SK-N-SH (cell line): Measurements from ENCODE around the gene PRXL2B. TPM values are rescaled to one million over a fixed set of nuclear protein-coding genes. Genes with fewer than 3 reads are reported as not detected.
"Not testable (repeated sequence)": the region's sequence is repeated elsewhere in the genome, so short reads cannot be mapped to it uniquely, and the experiment has no call there.

Experiments
- CTCF ChIA-PET: fragments of 300-600, 350-600 bp; formaldehyde crosslinking; extraction: SDS; loops from one replicate; lab custom pipeline; 2021; lab: Yijun Ruan, JAX
- POLR2A ChIA-PET: fragments of 350-600 bp; sonication (Branson Sonifier 250); formaldehyde crosslinking; extraction: SDS; loops from one replicate; lab custom pipeline; 2020; ENCODE audit warnings: antibody characterized with exemption, inconsistent platforms; lab: Yijun Ruan, JAX
- DNase-seq: peaks from one replicate; pipeline ENCODE4 v3.0.0; 2012
- H2AFZ ChIP-seq: fragments of 200-600 bp; sonication (generic); 2 replicates; pipeline ENCODE4 v1.8.1; 2016; ENCODE audit warnings: antibody characterized with exemption, mild to moderate bottlenecking, low read depth
- H3F3A ChIP-seq: fragments of 200-600 bp; sonication (generic); replicated peaks from 2 replicates; pipeline ENCODE3; 2016; ENCODE audit warnings: antibody characterized with exemption, mild to moderate bottlenecking; ENCODE audit not compliant: insufficient read depth
- H3K27ac ChIP-seq, 2 experiments: fragments of 200-500 bp in 1 of 2; fragments of 200-600 bp in 1 of 2; sonication (Bioruptor generic) in 1 of 2; sonication (generic), shearing (Covaris generic) in 1 of 2; 2 replicates each; pipeline versions ENCODE4 v1.5.1 to v1.6.1; 2014 to 2016; ENCODE audit warnings: low read depth in 2 of 2, inconsistent platforms in 1 of 2, low read length in 1 of 2, mild to moderate bottlenecking in 1 of 2, mixed read lengths in 1 of 2
- H3K27me3 ChIP-seq: fragments of 200-600 bp; sonication (generic), shearing (Covaris generic); 2 replicates; pipeline ENCODE4 v1.6.1; 2016; ENCODE audit warnings: mixed run types; ENCODE audit not compliant: insufficient read depth
- H3K36me3 ChIP-seq, 2 experiments: fragments of 200-500 bp in 1 of 2; fragments of 200-600 bp in 1 of 2; sonication (Bioruptor generic) in 1 of 2; sonication (generic) in 1 of 2; replicated peaks in 1 of 2; 2 replicates each; pipeline versions ENCODE3 to v1.5.1; 2014 to 2016; ENCODE audit warnings: low read length in 1 of 2, mild to moderate bottlenecking in 1 of 2; ENCODE audit not compliant: insufficient read depth in 2 of 2, control insufficient read depth in 1 of 2
- H3K4me1 ChIP-seq, 2 experiments: fragments of 200-500 bp in 1 of 2; fragments of 200-600 bp in 1 of 2; sonication (Bioruptor generic) in 1 of 2; sonication (generic), shearing (Covaris generic) in 1 of 2; 2 replicates each; pipeline versions ENCODE4 v1.5.1 to v1.6.1; 2014 to 2016; ENCODE audit warnings: low read depth in 1 of 2, low read length in 1 of 2, mixed run types in 1 of 2; ENCODE audit not compliant: insufficient read depth in 2 of 2, control insufficient read depth in 1 of 2
- H3K4me2 ChIP-seq: fragments of 200-600 bp; sonication (generic), shearing (Covaris generic); 2 replicates; pipeline ENCODE4 v1.6.1; 2017; ENCODE audit warnings: mixed run types
- H3K4me3 ChIP-seq, 2 experiments: fragments of 200-500 bp in 1 of 2; fragments of 200-600 bp in 1 of 2; sonication (Bioruptor generic) in 1 of 2; sonication (generic), shearing (Covaris generic) in 1 of 2; 2 replicates each; pipeline versions ENCODE4 v1.5.1 to v1.8.1; 2014 to 2016; ENCODE audit warnings: low read depth in 2 of 2, inconsistent platforms in 1 of 2, low read length in 1 of 2, mild to moderate bottlenecking in 1 of 2, mixed read lengths in 1 of 2, moderate library complexity in 1 of 2
- H3K79me2 ChIP-seq: fragments of 200-600 bp; sonication (generic); 2 replicates; pipeline ENCODE4 v1.8.1; 2017; ENCODE audit warnings: mild to moderate bottlenecking; ENCODE audit not compliant: insufficient read depth
- H3K9ac ChIP-seq: fragments of 200-600 bp; sonication (generic); 2 replicates; pipeline ENCODE4 v1.6.1; 2017; ENCODE audit warnings: mixed run types
- H3K9me2 ChIP-seq: fragments of 200-600 bp; sonication (generic); 2 replicates; pipeline ENCODE4 v1.6.1; 2017; ENCODE audit warnings: mixed run types
- H3K9me3 ChIP-seq: fragments of 200-600 bp; sonication (generic); 2 replicates; pipeline ENCODE4 v1.6.1; 2017; ENCODE audit warnings: mixed run types, mild to moderate bottlenecking, moderate library complexity
- H4K20me1 ChIP-seq: fragments of 200-600 bp; sonication (generic); 2 replicates; pipeline ENCODE4 v1.6.1; 2017; ENCODE audit warnings: mild to moderate bottlenecking, mixed run types; ENCODE audit not compliant: insufficient read depth
- EP300 ChIP-seq, 2 experiments: IDR thresholded peaks; 2 replicates each; pipeline versions ENCODE4 v1.4.0 to v1.6.1; 2012; ENCODE audit warnings: borderline replicate concordance in 1 of 2, low read depth in 1 of 2, low read length in 1 of 2
- EZH2phosphoT487 ChIP-seq: fragments of 200-600 bp; sonication (generic); IDR thresholded peaks from 2 replicates; pipeline ENCODE4 v1.6.1; 2017; ENCODE audit warnings: low read depth, mixed run types, mild to moderate bottlenecking, antibody characterized with exemption, moderate library complexity, borderline replicate concordance
- FOSL2 ChIP-seq: IDR thresholded peaks from 2 replicates; pipeline ENCODE4 v1.4.0; 2012; ENCODE audit warnings: low read depth, mild to moderate bottlenecking, moderate library complexity, borderline replicate concordance
- GABPA ChIP-seq: IDR thresholded peaks from 2 replicates; pipeline ENCODE4 v1.4.0; 2012; ENCODE audit warnings: low read depth, mild to moderate bottlenecking
- GATA2 ChIP-seq: sonication (generic); formaldehyde crosslinking; IDR thresholded peaks from 2 replicates; pipeline ENCODE4 v1.5.0; 2020; ENCODE audit warnings: mild to moderate bottlenecking, missing genetic modification reagents
- IRF3 ChIP-seq: fragments of 150-350 bp; IDR thresholded peaks from 2 replicates; pipeline ENCODE4 v1.6.1; 2016; ENCODE audit warnings: mild to moderate bottlenecking, low read depth, low read length
- JUND ChIP-seq: IDR thresholded peaks from 2 replicates; pipeline ENCODE4 v1.4.0; 2012
- MEF2A ChIP-seq: IDR thresholded peaks from 2 replicates; pipeline ENCODE4 v1.4.0; 2012; ENCODE audit warnings: low read depth, borderline replicate concordance
- MXI1 ChIP-seq: IDR thresholded peaks from 2 replicates; pipeline ENCODE4 v1.6.1; 2012; ENCODE audit warnings: mild to moderate bottlenecking, low read depth, low read length, improper control_type of control experiment
- NFIC ChIP-seq: IDR thresholded peaks from 2 replicates; pipeline ENCODE4 v1.4.0; 2012; ENCODE audit warnings: borderline replicate concordance
- REST ChIP-seq: IDR thresholded peaks from 2 replicates; pipeline ENCODE4 v1.6.1; 2012; ENCODE audit warnings: mild to moderate bottlenecking, low read depth, low read length, moderate library complexity
- RFX5 ChIP-seq: IDR thresholded peaks from 2 replicates; pipeline ENCODE4 v1.6.1; 2012; ENCODE audit warnings: mild to moderate bottlenecking, improper control_type of control experiment, low read length
- RXRA ChIP-seq: IDR thresholded peaks from 2 replicates; pipeline ENCODE4 v1.4.0; 2012; ENCODE audit warnings: low read depth, mild to moderate bottlenecking, borderline replicate concordance
- USF1 ChIP-seq: IDR thresholded peaks from 2 replicates; pipeline ENCODE4 v1.4.0; 2012; ENCODE audit warnings: low read depth, borderline replicate concordance
- USF2 ChIP-seq: fragments of 150-350 bp; IDR thresholded peaks from 2 replicates; pipeline ENCODE4 v1.6.1; 2017; ENCODE audit warnings: antibody characterized with exemption, low read length, low read depth, borderline replicate concordance
- WGBS: methylation state at CpG from one replicate; pipeline ENCODE4 v1.1.6; 2017; ENCODE audit warnings: low lambda C conversion rate; 5-methylcytosine and 5-hydroxymethylcytosine counted together
- polyA plus RNA-seq, 3 experiments: library from polyadenylated mRNA; depleted of rRNA; stranded (reverse); fragments of >200 nt; gene quantifications; 2 replicates each; pipeline ENCODE4 v1.2.3, GENCODE V29; 2012

PRXL2B gene
- polyA plus RNA-seq, 1 of the 3 experiments (the other 2 are of a cell fraction), result 33.7 TPM

- H3K9me2 ChIP-seq, H3F3A ChIP-seq, H3K4me1 ChIP-seq, H3K9me3 ChIP-seq, H3K4me2 ChIP-seq, H3K4me3 ChIP-seq, DNase-seq, H3K36me3 ChIP-seq, H3K79me2 ChIP-seq, H2AFZ ChIP-seq, H4K20me1 ChIP-seq, POLR2A ChIA-PET, H3K27ac ChIP-seq, H3K9ac ChIP-seq: not testable (repeated sequence)
- CTCF ChIA-PET, result interaction anchor here (1.2 kb wide), 1 partner anchor 63 kb away, joined by 4 read pairs; no protein-coding TSS in a partner anchor
- 31% methylated on average over 6 of the region's 7 CpGs for WGBS
- peaks cover 13% of the 10 kb centered on the region; the same call in 1 of the 2 replicates for H3K27me3 ChIP-seq
Measured at GRCh38 chr1:2625748-2626147, 39.2 kb downstream of the PRXL2B start.

GRCh38 chr1:2627746-2628145 lies 41.2 kb downstream of the PRXL2B start:
- H3K9ac ChIP-seq, result no peak overlapping the region
- no peak overlapping the region for H3K4me3 ChIP-seq
- no peak overlapping the region for H2AFZ ChIP-seq
- POLR2A ChIA-PET, result no interaction called here
- no peak overlapping the region for H3K27ac ChIP-seq
- H3K4me1 ChIP-seq, result no peaks in the 10 kb centered on the region
- CTCF ChIA-PET, result no interaction called here
- TF ChIP-seq FOSL2 (no peak), JUND (no peak), EZH2phosphoT487 (no peak), RXRA (no peak), REST (no peak), EP300 (IDR thresholded peaks at IDR 0.05; ENCODE audit: borderline replicate concordance in 1 of 2, low read depth in 1 of 2, low read length in 1 of 2) (no peak), MXI1 (no peak), USF1 (no peak), GATA2 (no peak), MEF2A (no peak), USF2 (no peak), NFIC (no peak), GABPA (no peak), IRF3 (no peak), RFX5 (no peak)
- H4K20me1 ChIP-seq, result no peaks in the 10 kb centered on the region
- no peak for DNase-seq
- WGBS, result 10% methylated on average over 1 of the region's 6 CpGs
- no peaks in the 10 kb centered on the region for H3K9me2 ChIP-seq
- peaks cover 5% of the 10 kb centered on the region for H3F3A ChIP-seq
- no peaks in the 10 kb centered on the region for H3K9me3 ChIP-seq
- H3K4me2 ChIP-seq, result no peak overlapping the region
- peaks cover 13% of the 10 kb centered on the region; the same call in 1 of the 2 replicates for H3K27me3 ChIP-seq
- H3K36me3 ChIP-seq, result no peaks in the 10 kb centered on the region
- H3K79me2 ChIP-seq, result no peaks in the 10 kb centered on the region
